Vagina (tissue), 2 donors: Measurements from ENCODE around the gene MDFI. TPM values are rescaled to one million over a fixed set of nuclear protein-coding genes. Genes with fewer than 3 reads are reported as not detected.

ENCODE experiments used
- DNase-seq, 2 donors: peaks; one replicate each; pipeline ENCODE4 v3.0.0-alpha.2; 2017; ENCODE audit errors: extremely low spot score in 2 of 2
- H3K27ac ChIP-seq: fragments of 200-600 bp; sonication (generic); one replicate; pipeline ENCODE4 v1.5.1; 2019
- H3K27me3 ChIP-seq: fragments of 200-600 bp; sonication (generic); one replicate; pipeline ENCODE4 v1.5.1; 2019
- H3K36me3 ChIP-seq, 2 donors: fragments of 200-600 bp; sonication (generic); one replicate each; pipeline ENCODE4 v1.5.1; 2017 to 2019
- H3K4me1 ChIP-seq: fragments of 200-600 bp; sonication (generic); one replicate; pipeline ENCODE4 v1.5.1; 2019
- H3K4me3 ChIP-seq, 2 donors: fragments of 200-600 bp; sonication (generic); 1 replicate in 1 of 2; 2 replicates in 1 of 2; pipeline ENCODE4 v1.5.1; 2016 to 2019
- H3K9me3 ChIP-seq: fragments of 200-600 bp; sonication (generic); one replicate; pipeline ENCODE4 v1.5.1; 2019
- POLR2A ChIP-seq, 2 donors: fragments of 450-650 bp; IDR thresholded peaks; one replicate each; pipeline ENCODE4 v1.6.1; 2017; ENCODE audit warnings: antibody characterized with exemption in 2 of 2, mild to moderate bottlenecking in 2 of 2, moderate library complexity in 2 of 2
- POLR2AphosphoS5 ChIP-seq, 2 donors: sonication (generic); formaldehyde crosslinking; IDR thresholded peaks; one replicate each; pipeline ENCODE4 v1.9.0; 2017; ENCODE audit warnings: antibody characterized with exemption in 2 of 2, mild to moderate bottlenecking in 2 of 2, low read depth in 1 of 2; ENCODE audit not compliant: insufficient read depth in 1 of 2
- intact Hi-C: fragments of 100-400 bp; cut with DNase I; formaldehyde crosslinking; loops from one replicate; pipeline ENCODE4 v1.15.1; 2023
- total RNA-seq: library from RNA; depleted of rRNA; stranded (reverse); fragments of >200 nt; gene quantifications from one replicate; pipeline ENCODE4 v1.2.3, GENCODE V29; 2016
- TF ChIP-seq, protein P1 (sequence below), 3 experiments: fragments of 450-650 bp in 2 of 3; fragments of 200-600 bp in 1 of 3; sonication (generic) in 1 of 3; IDR thresholded peaks; one replicate each; pipeline ENCODE4 v1.5.1; 2017 to 2019; ENCODE audit warnings: antibody characterized with exemption in 3 of 3, mild to moderate bottlenecking in 2 of 3, moderate library complexity in 2 of 3

The MDFI gene
- total RNA-seq, 1 donor from 2014 or later: 37.3 TPM

GRCh38 chr6:41673704-41674000 is 35.4 kb downstream of the MDFI start:
- no peak for DNase-seq
- intact Hi-C loops: no loop called here
- Histone ChIP-seq H3K9me3 (no peaks in the 10 kb centered on the region), H3K27ac (no peak overlapping the region), H3K4me1 (no peaks in the 10 kb centered on the region), H3K27me3 (no peaks in the 10 kb centered on the region), H3K4me3 (no peak overlapping the region), H3K36me3 (no peaks in the 10 kb centered on the region)
- TF ChIP-seq POLR2A (IDR thresholded peaks at IDR 0.05) (no peak), POLR2AphosphoS5 (IDR thresholded peaks at IDR 0.05; ENCODE audit: insufficient read depth in 1 of 2, low read depth in 1 of 2) (no peak)
- TF ChIP-seq, protein P1, sequence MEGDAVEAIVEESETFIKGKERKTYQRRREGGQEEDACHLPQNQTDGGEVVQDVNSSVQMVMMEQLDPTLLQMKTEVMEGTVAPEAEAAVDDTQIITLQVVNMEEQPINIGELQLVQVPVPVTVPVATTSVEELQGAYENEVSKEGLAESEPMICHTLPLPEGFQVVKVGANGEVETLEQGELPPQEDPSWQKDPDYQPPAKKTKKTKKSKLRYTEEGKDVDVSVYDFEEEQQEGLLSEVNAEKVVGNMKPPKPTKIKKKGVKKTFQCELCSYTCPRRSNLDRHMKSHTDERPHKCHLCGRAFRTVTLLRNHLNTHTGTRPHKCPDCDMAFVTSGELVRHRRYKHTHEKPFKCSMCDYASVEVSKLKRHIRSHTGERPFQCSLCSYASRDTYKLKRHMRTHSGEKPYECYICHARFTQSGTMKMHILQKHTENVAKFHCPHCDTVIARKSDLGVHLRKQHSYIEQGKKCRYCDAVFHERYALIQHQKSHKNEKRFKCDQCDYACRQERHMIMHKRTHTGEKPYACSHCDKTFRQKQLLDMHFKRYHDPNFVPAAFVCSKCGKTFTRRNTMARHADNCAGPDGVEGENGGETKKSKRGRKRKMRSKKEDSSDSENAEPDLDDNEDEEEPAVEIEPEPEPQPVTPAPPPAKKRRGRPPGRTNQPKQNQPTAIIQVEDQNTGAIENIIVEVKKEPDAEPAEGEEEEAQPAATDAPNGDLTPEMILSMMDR (IDR thresholded peaks at IDR 0.05): no peak

DNA sequence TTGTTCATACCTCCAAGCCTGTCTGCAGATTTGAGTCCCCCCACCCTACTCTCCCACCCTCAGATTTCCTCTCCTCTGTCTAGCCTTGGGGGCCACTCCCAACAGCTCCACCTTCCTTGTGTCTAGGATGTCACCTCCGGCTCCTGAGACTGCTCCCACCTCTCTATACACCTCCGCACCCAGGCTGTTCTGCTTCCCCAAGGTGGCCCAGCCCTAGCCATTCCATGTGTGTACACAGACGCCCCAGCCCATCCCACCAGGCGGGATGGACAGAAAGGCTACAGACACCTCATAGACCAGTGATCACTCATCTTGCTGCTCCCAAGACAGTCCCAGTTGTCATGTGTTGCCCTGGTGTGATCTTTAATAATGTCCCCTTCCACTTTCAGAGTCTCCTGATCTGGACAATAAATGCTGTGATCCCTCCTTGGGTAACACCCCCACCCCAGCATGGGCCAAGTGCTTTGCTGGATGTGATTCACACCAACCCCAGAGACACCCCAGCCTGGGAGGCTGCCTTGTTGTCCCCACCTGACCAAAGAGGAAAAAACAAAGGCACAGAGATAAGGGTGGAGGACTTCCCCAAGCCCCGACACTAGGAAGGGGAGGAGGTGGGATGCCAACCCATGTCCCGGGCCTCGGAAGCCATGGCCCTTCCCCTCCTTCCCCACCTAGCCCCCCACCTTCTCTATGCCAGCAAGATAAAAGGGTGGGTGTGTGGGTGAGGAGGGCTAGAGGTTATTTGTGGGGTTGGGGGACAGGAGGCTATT is 36.1 kb downstream of the MDFI start:
- Histone ChIP-seq H3K27ac (no peak overlapping the region), H3K4me1 (no peaks in the 10 kb centered on the region), H3K4me3 (no peak overlapping the region), H3K27me3 (no peaks in the 10 kb centered on the region), H3K9me3 (no peaks in the 10 kb centered on the region), H3K36me3 (no peaks in the 10 kb centered on the region)
- DNase-seq: no peak
- intact Hi-C loops: no loop called here
- no peak for TF ChIP-seq POLR2AphosphoS5 (IDR thresholded peaks at IDR 0.05; ENCODE audit: insufficient read depth in 1 of 2, low read depth in 1 of 2)
- no peak for TF ChIP-seq POLR2A (IDR thresholded peaks at IDR 0.05)
- TF ChIP-seq, protein P1 (IDR thresholded peaks at IDR 0.05): no peak

GRCh38 chr6:41675176-41675775 is 37.0 kb downstream of the MDFI start:
- no peak overlapping the region for H3K27ac ChIP-seq
- TF ChIP-seq POLR2AphosphoS5 (IDR thresholded peaks at IDR 0.05; ENCODE audit: insufficient read depth in 1 of 2, low read depth in 1 of 2) (no peak), POLR2A (IDR thresholded peaks at IDR 0.05) (no peak)
- TF ChIP-seq, protein P1 (IDR thresholded peaks at IDR 0.05): no peak
- no peak for DNase-seq
- H3K9me3 ChIP-seq: no peaks in the 10 kb centered on the region
- H3K36me3 ChIP-seq: no peaks in the 10 kb centered on the region
- intact Hi-C loops: no loop called here
- H3K27me3 ChIP-seq: no peaks in the 10 kb centered on the region
- H3K4me3 ChIP-seq: no peak overlapping the region
- H3K4me1 ChIP-seq: no peaks in the 10 kb centered on the region

GRCh38 chr6:41675992-41676391 is 37.7 kb downstream of the MDFI start:
- no peak for DNase-seq
- Histone ChIP-seq H3K36me3 (no peaks in the 10 kb centered on the region), H3K4me1 (no peaks in the 10 kb centered on the region), H3K27ac (no peak overlapping the region), H3K9me3 (no peaks in the 10 kb centered on the region), H3K4me3 (no peak overlapping the region), H3K27me3 (no peaks in the 10 kb centered on the region)
- no peak for TF ChIP-seq POLR2AphosphoS5 (IDR thresholded peaks at IDR 0.05; ENCODE audit: insufficient read depth in 1 of 2, low read depth in 1 of 2)
- TF ChIP-seq, protein P1 (IDR thresholded peaks at IDR 0.05): no peak
- no peak for TF ChIP-seq POLR2A (IDR thresholded peaks at IDR 0.05)
- intact Hi-C loops: no loop called here

GRCh38 chr6:41676431-41676830 is 38.2 kb downstream of the MDFI start:
- H3K4me1 ChIP-seq: no peaks in the 10 kb centered on the region
- no peak overlapping the region for H3K27ac ChIP-seq
- intact Hi-C loops: no loop called here
- H3K4me3 ChIP-seq: no peak overlapping the region
- no peak for DNase-seq
- H3K36me3 ChIP-seq: no peaks in the 10 kb centered on the region
- TF ChIP-seq POLR2A (IDR thresholded peaks at IDR 0.05): no peak
- no peaks in the 10 kb centered on the region for H3K27me3 ChIP-seq
- no peaks in the 10 kb centered on the region for H3K9me3 ChIP-seq
